Brain microvascular endothelial cell (primary cell): ENCODE results near the gene KRTAP19-2.
A peak's percentile ranks its signal among the peaks of the same experiment; 100 is the strongest.

ENCODE experiments used
- DNase-seq: peaks from one replicate; pipeline ENCODE4 v3.0.0-alpha.2; 2020
- H3K27ac ChIP-seq: fragments of 250-450 bp; sonication (Bioruptor Pico); 2 replicates; pipeline ENCODE4 v1.5.1; 2020; ENCODE audit warnings: mild to moderate bottlenecking, moderate library complexity
- H3K27me3 ChIP-seq: fragments of 250-450 bp; sonication (Bioruptor Pico); replicated peaks from 2 replicates; pipeline ENCODE4 v1.5.1; 2020; ENCODE audit warnings: mild to moderate bottlenecking
- H3K36me3 ChIP-seq: fragments of 250-450 bp; sonication (Bioruptor Pico); replicated peaks from 2 replicates; pipeline ENCODE4 v1.5.1; 2020; ENCODE audit warnings: mild to moderate bottlenecking
- H3K4me3 ChIP-seq: 2 replicates; pipeline ENCODE4 v1.5.1; 2011; ENCODE audit warnings: low read depth, mild to moderate bottlenecking, control low read depth, low read length, moderate library complexity
- in situ Hi-C: cut with HindIII; loops from 2 replicates; pipeline ENCODE4 v1.10.0; 2017; ENCODE audit warnings: low sequenced_read_pairs, low pct_ligation_motif_present
- TF ChIP-seq, protein P1 (sequence below): IDR thresholded peaks from 2 replicates; pipeline ENCODE4 v1.5.1; 2011; ENCODE audit warnings: low read depth, mild to moderate bottlenecking, moderate library complexity, low read length, control low read depth, inconsistent platforms; ENCODE audit errors: missing control alignments

KRTAP19-2 gene

DNA sequence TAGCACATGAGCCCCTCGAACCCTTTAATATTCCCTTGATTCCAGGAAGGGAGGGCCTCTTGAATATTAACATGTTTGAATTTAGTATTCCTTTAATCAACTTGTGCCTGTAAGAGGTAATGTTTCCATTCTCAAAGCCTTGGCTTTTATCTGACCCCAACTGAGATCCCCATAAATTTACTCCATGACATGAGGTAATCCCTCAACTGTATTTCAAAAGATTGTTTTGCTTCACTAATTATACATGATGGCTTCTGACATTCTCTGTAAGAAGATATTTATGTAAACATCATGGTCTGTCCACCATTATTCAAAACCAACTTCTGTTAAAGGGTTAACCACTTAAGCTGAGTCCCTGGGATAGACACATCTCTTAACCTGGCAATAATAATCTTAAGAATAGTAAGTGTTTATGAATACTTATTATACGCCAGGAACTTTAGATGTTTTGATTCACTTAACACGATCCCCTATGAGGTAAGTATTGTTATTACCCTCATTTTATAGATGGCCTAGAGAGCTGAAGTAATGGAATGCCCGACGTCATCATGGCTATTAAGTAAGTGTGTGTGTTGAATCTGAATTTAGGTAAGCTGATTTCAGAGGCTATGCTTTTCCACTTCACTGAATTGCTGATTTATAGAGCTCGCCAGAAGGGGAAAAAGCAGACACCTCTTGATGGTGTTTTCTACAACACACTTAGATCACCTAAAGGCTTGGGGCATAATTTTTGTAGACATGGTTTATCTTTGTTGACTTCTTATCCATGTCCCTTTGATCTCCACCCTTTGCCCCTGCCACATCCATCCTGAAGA lies 18.1 kb downstream of the KRTAP19-2 start:
- in situ Hi-C loops, result no loop called here
- no peak overlapping the region for H3K4me3 ChIP-seq
- DNase-seq, result no peak
- no peak overlapping the region for H3K27ac ChIP-seq
- TF ChIP-seq, protein P1, sequence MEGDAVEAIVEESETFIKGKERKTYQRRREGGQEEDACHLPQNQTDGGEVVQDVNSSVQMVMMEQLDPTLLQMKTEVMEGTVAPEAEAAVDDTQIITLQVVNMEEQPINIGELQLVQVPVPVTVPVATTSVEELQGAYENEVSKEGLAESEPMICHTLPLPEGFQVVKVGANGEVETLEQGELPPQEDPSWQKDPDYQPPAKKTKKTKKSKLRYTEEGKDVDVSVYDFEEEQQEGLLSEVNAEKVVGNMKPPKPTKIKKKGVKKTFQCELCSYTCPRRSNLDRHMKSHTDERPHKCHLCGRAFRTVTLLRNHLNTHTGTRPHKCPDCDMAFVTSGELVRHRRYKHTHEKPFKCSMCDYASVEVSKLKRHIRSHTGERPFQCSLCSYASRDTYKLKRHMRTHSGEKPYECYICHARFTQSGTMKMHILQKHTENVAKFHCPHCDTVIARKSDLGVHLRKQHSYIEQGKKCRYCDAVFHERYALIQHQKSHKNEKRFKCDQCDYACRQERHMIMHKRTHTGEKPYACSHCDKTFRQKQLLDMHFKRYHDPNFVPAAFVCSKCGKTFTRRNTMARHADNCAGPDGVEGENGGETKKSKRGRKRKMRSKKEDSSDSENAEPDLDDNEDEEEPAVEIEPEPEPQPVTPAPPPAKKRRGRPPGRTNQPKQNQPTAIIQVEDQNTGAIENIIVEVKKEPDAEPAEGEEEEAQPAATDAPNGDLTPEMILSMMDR, result no peak
- H3K36me3 ChIP-seq, result no peaks in the 10 kb centered on the region
- H3K27me3 ChIP-seq, result no peaks in the 10 kb centered on the region

DNA sequence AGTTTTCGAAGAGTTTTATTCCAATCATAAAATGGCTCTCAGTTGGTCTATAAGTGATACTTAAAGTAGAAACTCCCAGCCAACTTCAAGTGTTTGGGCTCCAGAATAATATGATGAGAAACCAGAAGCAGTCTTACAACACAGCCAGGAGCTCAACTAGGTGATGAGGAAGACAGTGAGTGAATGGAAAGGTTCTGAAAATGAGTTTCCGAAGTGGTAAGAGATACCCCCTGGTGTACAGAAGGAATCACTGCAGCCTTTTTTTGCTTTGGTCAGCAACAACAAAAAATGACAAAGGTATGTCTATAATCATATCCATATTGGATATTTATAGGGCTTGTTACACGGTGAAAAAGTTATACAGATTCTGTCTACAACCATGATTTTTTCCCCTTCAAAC lies 23.5 kb downstream of the KRTAP19-2 start:
- no peaks in the 10 kb centered on the region for H3K27me3 ChIP-seq
- H3K36me3 ChIP-seq, result no peaks in the 10 kb centered on the region
- no peak overlapping the region for H3K27ac ChIP-seq
- in situ Hi-C loops, result no loop called here
- no peak for DNase-seq
- TF ChIP-seq, protein P1, result peak; percentile 48
- H3K4me3 ChIP-seq, result no peak overlapping the region

DNA sequence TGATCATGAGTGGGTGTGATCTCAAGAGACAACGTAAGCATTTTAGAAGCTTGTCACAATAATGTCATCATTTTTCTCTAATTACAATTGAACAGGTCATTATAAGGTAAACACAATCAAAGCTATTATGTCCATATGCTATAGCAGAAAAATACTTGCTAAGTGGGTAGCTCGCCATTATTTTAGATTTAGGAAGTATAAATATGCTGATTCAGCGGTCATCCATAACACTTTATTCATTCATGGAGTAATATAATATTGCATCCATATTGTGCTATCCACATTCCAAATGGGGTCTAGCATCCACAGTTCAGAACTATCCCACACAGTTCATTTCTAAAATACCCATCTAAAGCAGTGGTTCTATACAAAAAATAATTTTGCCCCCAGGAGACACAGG lies 38.7 kb downstream of the KRTAP19-2 start:
- H3K27ac ChIP-seq, result no peak overlapping the region
- no peak overlapping the region for H3K4me3 ChIP-seq
- no peaks in the 10 kb centered on the region for H3K27me3 ChIP-seq
- DNase-seq, result no peak
- no peaks in the 10 kb centered on the region for H3K36me3 ChIP-seq
- TF ChIP-seq, protein P1, result no peak
- in situ Hi-C loops, result no loop called here

DNA sequence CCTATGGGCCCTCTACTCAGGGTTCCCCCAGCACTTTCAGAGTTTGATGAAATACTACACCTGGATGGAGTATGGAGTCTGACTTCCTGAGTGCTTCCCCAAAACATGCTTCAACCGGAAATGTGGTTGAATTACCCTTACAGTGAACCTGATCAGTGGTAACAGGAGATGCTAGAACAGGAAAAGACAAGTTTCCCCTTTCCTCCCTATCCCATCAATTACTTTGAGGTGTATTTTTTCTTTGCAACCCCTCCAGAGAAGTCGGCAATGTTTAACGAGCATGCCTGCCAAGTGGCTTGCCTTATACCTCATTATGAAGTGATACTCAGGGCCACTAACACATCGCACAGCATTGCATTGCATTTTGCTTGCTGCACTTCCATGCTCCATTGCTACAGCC lies 40.2 kb downstream of the KRTAP19-2 start:
- DNase-seq, result no peak
- Histone ChIP-seq H3K36me3 (no peaks in the 10 kb centered on the region), H3K4me3 (no peak overlapping the region), H3K27ac (no peak overlapping the region), H3K27me3 (no peaks in the 10 kb centered on the region)
- TF ChIP-seq, protein P1, result no peak
- in situ Hi-C loops, result no loop called here

DNA sequence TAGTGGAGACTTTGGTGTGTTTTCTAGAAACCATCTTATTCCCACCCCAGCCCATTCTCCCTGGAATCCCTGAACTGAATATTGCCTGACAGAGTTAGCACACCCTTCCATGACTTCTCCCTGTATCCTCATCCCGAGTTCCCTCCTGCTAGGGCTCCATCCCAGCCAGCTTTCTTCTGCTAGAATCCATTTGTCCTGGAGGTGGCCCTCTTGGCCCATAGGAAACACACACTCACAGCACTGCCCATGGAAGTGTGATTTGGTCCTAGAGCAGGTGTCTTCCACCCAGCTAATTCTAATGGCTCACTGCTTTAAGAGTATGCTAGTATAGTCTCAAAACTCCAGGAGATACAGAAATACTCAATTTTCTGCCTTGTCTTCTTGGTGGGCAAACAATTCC lies 43.0 kb downstream of the KRTAP19-2 start:
- DNase-seq, result no peak
- H3K4me3 ChIP-seq, result no peak overlapping the region
- TF ChIP-seq, protein P1, result no peak
- in situ Hi-C loops, result no loop called here
- no peak overlapping the region for H3K27ac ChIP-seq
- no peaks in the 10 kb centered on the region for H3K27me3 ChIP-seq
- H3K36me3 ChIP-seq, result no peaks in the 10 kb centered on the region

DNA sequence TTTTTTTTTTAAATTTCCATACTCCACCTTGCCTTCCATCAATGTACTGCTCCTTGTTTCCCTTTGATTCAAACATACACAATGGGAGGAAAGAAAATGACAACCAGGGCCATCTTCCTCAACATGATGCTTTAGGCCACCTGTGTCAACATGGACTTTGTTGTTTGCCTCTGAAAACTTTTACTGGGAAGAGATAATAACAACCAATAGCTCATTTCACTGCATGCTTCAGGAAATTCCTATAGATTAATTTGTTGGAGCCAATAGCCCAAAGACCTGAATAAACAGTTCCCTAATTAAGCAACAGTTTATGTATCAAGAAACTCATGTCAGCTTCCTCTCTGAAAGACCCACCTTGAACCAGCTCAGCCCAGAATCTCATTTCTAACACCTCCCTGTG lies 44.0 kb downstream of the KRTAP19-2 start:
- TF ChIP-seq, protein P1, result no peak
- no peak for DNase-seq
- in situ Hi-C loops, result no loop called here
- Histone ChIP-seq H3K4me3 (no peak overlapping the region), H3K36me3 (no peaks in the 10 kb centered on the region), H3K27ac (no peak overlapping the region), H3K27me3 (no peaks in the 10 kb centered on the region)
